Measurements from ENCODE around the gene BTBD6. TPM values are rescaled to one million over a fixed set of nuclear protein-coding genes. Genes with fewer than 3 reads are reported as not detected.
"Not testable (repeated sequence)": the region's sequence is repeated elsewhere in the genome, so short reads cannot be mapped to it uniquely, and the experiment has no call there.

BTBD6 gene
- total RNA-seq, 3 donors from 2014 or later: 45.7 to 55.8 (median 46.7) TPM

GRCh38 chr14:105271224-105271890 is 23.0 kb downstream of the BTBD6 start:
- ATAC-seq (no peak), DNase-seq (peak in 1 of 3 donors; percentile 38)
- no peaks in the 10 kb centered on the region for H3K9me3 ChIP-seq
- no peaks in the 10 kb centered on the region for H3K36me3 ChIP-seq (ENCODE audit: low read depth)
- no peak overlapping the region for H3K4me3 ChIP-seq
- intact Hi-C loops (cut with DNase I, micrococcal nuclease): no loop called here
- H3K4me1 ChIP-seq (ENCODE audit: low read depth): no peaks in the 10 kb centered on the region
- TF ChIP-seq CTCF (IDR thresholded peaks at IDR 0.05): no peak

GRCh38 chr14:105272623-105273022 is 24.3 kb downstream of the BTBD6 start:
- TF ChIP-seq CTCF (IDR thresholded peaks at IDR 0.05): no peak
- peak in 1 of 3 donors; percentile 30 for DNase-seq
- Histone ChIP-seq H3K36me3 (ENCODE audit: low read depth) (no peaks in the 10 kb centered on the region), H3K4me3 (no peak overlapping the region), H3K9me3 (no peaks in the 10 kb centered on the region), H3K4me1 (ENCODE audit: low read depth) (no peaks in the 10 kb centered on the region)
- intact Hi-C loops (cut with DNase I, micrococcal nuclease): no loop called here
- peak; percentile 13 for ATAC-seq

- intact Hi-C loops (cut with DNase I, micrococcal nuclease): no loop called here
- TF ChIP-seq CTCF (IDR thresholded peaks at IDR 0.05): no peak
- ATAC-seq: peak; percentile 15
These were observed 24.7 kb downstream of the BTBD6 start for GRCh38 chr14:105273062-105273461.

GRCh38 chr14:105274637-105275036 is 26.3 kb downstream of the BTBD6 start:
- DNase-seq (no peak), ATAC-seq (no peak)
- no peak for TF ChIP-seq CTCF (IDR thresholded peaks at IDR 0.05)
- intact Hi-C loops (cut with DNase I, micrococcal nuclease): no loop called here
- H3K4me1 ChIP-seq (ENCODE audit: low read depth): peaks cover 6% of the 10 kb centered on the region
- no peaks in the 10 kb centered on the region for H3K9me3 ChIP-seq
- H3K4me3 ChIP-seq: no peak overlapping the region
- no peaks in the 10 kb centered on the region for H3K36me3 ChIP-seq (ENCODE audit: low read depth)

More at GRCh38 chr14:105273062-105273461, 24.7 kb downstream of the BTBD6 start:
- no peaks in the 10 kb centered on the region for H3K9me3 ChIP-seq
- DNase-seq: peak in 1 of 3 donors; percentile 42
- H3K4me1 ChIP-seq (ENCODE audit: low read depth): no peaks in the 10 kb centered on the region
- no peak overlapping the region for H3K4me3 ChIP-seq
- no peaks in the 10 kb centered on the region for H3K36me3 ChIP-seq (ENCODE audit: low read depth)

GRCh38 chr14:105275267-105275946 is 27.1 kb downstream of the BTBD6 start:
- H3K4me3 ChIP-seq: no peak overlapping the region
- ATAC-seq: no peak
- TF ChIP-seq CTCF (IDR thresholded peaks at IDR 0.05): no peak
- intact Hi-C loops (cut with DNase I, micrococcal nuclease): no loop called here
- H3K9me3 ChIP-seq: no peaks in the 10 kb centered on the region
- peaks cover 8% of the 10 kb centered on the region for H3K4me1 ChIP-seq (ENCODE audit: low read depth)
- DNase-seq: no peak
- H3K36me3 ChIP-seq (ENCODE audit: low read depth): no peaks in the 10 kb centered on the region

GRCh38 chr14:105277448-105277847 is 29.1 kb downstream of the BTBD6 start:
- intact Hi-C loops (cut with DNase I, micrococcal nuclease); H3K4me1 ChIP-seq (ENCODE audit: low read depth); ATAC-seq; H3K36me3 ChIP-seq (ENCODE audit: low read depth); H3K4me3 ChIP-seq; H3K9me3 ChIP-seq; DNase-seq: not testable (repeated sequence)
